ENCODE data around the gene RAB8B. TPM values are rescaled to one million over a fixed set of nuclear protein-coding genes. Genes with fewer than 3 reads are reported as not detected.

The RAB8B gene
- total RNA-seq, 1 donor from 2014 or later = 21.5 TPM

- no peaks in the 10 kb centered on the region for H3K27me3 ChIP-seq (ENCODE audit: control insufficient read depth, insufficient read depth, low read length)
- TF ChIP-seq CTCF (IDR thresholded peaks at IDR 0.05; ENCODE audit: insufficient read depth, low read length, poor library complexity, severe bottlenecking) = no peak
- no peak overlapping the region for H3K4me3 ChIP-seq (ENCODE audit: low read depth, low read length)
- no peak for DNase-seq (ENCODE audit: low read depth)
- no peaks in the 10 kb centered on the region for H3K36me3 ChIP-seq (ENCODE audit: control insufficient read depth, insufficient read depth, low read length)
Measured at GRCh38 chr15:63252292-63252691, 62.9 kb downstream of the RAB8B start.

- no peak overlapping the region for H3K4me3 ChIP-seq (ENCODE audit: low read depth, low read length)
- H3K36me3 ChIP-seq (ENCODE audit: control insufficient read depth, insufficient read depth, low read length) = no peaks in the 10 kb centered on the region
- DNase-seq (ENCODE audit: low read depth) = no peak
- no peaks in the 10 kb centered on the region for H3K27me3 ChIP-seq (ENCODE audit: control insufficient read depth, insufficient read depth, low read length)
- no peak for TF ChIP-seq CTCF (IDR thresholded peaks at IDR 0.05; ENCODE audit: insufficient read depth, low read length, poor library complexity, severe bottlenecking)
Measured at GRCh38 chr15:63254991-63255390, 65.6 kb downstream of the RAB8B start.

GRCh38 chr15:63255489-63255990, 66.1 kb downstream of the RAB8B start:
- no peak for DNase-seq (ENCODE audit: low read depth)
- Histone ChIP-seq H3K27me3 (ENCODE audit: control insufficient read depth, insufficient read depth, low read length) (no peaks in the 10 kb centered on the region), H3K4me3 (ENCODE audit: low read depth, low read length) (no peak overlapping the region), H3K36me3 (ENCODE audit: control insufficient read depth, insufficient read depth, low read length) (no peaks in the 10 kb centered on the region)
- no peak for TF ChIP-seq CTCF (IDR thresholded peaks at IDR 0.05; ENCODE audit: insufficient read depth, low read length, poor library complexity, severe bottlenecking)

DNA sequence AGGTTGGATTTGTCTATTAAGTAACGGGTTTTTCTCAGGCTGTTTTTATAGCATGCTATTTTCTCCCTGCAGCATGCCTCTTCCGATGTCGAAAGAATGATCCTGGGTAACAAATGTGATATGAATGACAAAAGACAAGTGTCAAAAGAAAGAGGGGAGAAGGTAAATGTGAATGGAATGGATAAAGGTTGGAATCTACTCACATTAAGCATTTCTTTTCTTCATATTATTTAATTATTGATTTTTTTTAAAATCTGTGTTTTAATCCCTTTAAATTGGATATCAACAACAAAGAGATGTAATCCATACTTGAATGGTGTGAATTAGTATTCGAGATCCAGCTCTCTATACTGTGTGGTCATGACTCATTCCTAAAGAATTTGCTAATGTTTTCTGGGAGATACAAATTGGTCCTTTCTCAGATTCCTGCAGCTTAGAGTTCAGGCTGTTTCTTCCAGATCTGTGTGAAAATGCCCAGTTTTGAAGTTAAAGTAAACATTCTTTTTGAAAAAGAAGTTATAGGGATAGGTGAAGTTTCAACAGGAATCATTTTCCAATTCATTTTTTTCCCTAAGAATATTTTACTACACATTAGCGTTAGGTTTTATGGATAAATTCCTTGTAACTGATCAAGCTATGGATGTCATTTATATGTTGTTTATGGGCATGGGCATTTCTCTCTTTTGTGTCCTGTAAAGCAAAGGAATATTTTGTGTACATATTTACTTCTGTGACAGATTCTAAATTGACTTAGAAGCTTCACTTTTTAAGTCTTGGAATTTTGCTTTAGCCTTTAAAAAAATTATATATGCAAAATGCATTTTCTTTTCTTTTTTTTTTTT, 67.2 kb downstream of the RAB8B start:
- Histone ChIP-seq H3K4me3 (ENCODE audit: low read depth, low read length) (no peak overlapping the region), H3K36me3 (ENCODE audit: control insufficient read depth, insufficient read depth, low read length) (no peaks in the 10 kb centered on the region), H3K27me3 (ENCODE audit: control insufficient read depth, insufficient read depth, low read length) (no peaks in the 10 kb centered on the region)
- DNase-seq (ENCODE audit: low read depth) = peak; percentile 55
- no peak for TF ChIP-seq CTCF (IDR thresholded peaks at IDR 0.05; ENCODE audit: insufficient read depth, low read length, poor library complexity, severe bottlenecking)

DNA sequence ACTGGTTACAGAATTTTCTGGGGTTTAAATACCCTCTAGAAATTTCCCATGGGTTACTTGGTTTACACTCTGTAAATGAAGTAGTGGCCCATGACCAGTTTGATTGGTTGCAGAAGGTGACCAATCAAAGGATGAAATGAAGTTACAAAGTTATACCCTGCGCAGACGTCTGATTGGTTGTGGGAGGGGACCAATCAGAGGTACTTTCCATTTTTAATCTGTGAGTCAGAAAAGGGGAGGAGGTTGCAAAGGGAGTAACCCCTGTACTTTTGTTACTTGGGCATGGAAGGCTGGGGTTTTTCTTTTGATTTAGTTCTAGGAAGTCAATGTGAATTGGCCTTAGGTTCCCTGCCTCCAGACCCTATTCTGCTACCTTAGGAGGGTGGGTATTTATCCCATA, 69.3 kb downstream of the RAB8B start:
- Histone ChIP-seq H3K4me3 (ENCODE audit: low read depth, low read length) (no peak overlapping the region), H3K27me3 (ENCODE audit: control insufficient read depth, insufficient read depth, low read length) (no peaks in the 10 kb centered on the region), H3K36me3 (ENCODE audit: control insufficient read depth, insufficient read depth, low read length) (peaks cover under 1% of the 10 kb centered on the region)
- TF ChIP-seq CTCF (IDR thresholded peaks at IDR 0.05; ENCODE audit: insufficient read depth, low read length, poor library complexity, severe bottlenecking) = no peak
- DNase-seq (ENCODE audit: low read depth) = no peak

Data from kidney epithelial cell (primary cell).